SK-N-SH treated with all-trans-retinoic acid at 6 μM for 48 hours (cell line): Measurements from ENCODE around the gene DIP2B.

Experiments
- ATAC-seq: fragments of 200-7000 bp; cut with Tn5 transposase; 3 replicates; pipeline ENCODE4 v1.9.1; 2020; ENCODE audit warnings: mild to moderate bottlenecking, moderate library complexity
- ARNTL ChIP-seq: fragments of 450-650 bp; formaldehyde crosslinking; IDR thresholded peaks from 2 replicates; pipeline ENCODE4 v1.5.0; 2020; ENCODE audit warnings: low read depth, mild to moderate bottlenecking, moderate library complexity, borderline replicate concordance
- BACH2 ChIP-seq: fragments of 250-450 bp; sonication (Bioruptor Pico); IDR thresholded peaks from 2 replicates; pipeline ENCODE4 v1.9.0; 2021; ENCODE audit warnings: mild to moderate bottlenecking, borderline replicate concordance
- CSDC2 ChIP-seq: fragments of 250-450 bp; sonication (Bioruptor Pico); IDR thresholded peaks from 2 replicates; pipeline ENCODE4 v1.5.0; 2020; ENCODE audit warnings: mild to moderate bottlenecking, moderate library complexity
- ESRRG ChIP-seq: fragments of 250-450 bp; sonication (Bioruptor Pico); IDR thresholded peaks from 2 replicates; pipeline ENCODE4 v1.6.1; 2021; ENCODE audit warnings: mild to moderate bottlenecking
- ISL1 ChIP-seq: fragments of 250-450 bp; sonication (Bioruptor Pico); IDR thresholded peaks from 2 replicates; pipeline ENCODE4 v2.1.2; 2022; ENCODE audit warnings: mild to moderate bottlenecking, moderate library complexity
- PPARA ChIP-seq: fragments of 250-450 bp; sonication (Bioruptor Pico); IDR thresholded peaks from 2 replicates; pipeline ENCODE4 v1.5.0; 2020; ENCODE audit warnings: mild to moderate bottlenecking, borderline replicate concordance
- SNAI2 ChIP-seq: fragments of 250-450 bp; sonication (Bioruptor Pico); IDR thresholded peaks from 2 replicates; pipeline ENCODE4 v1.5.0; 2020; ENCODE audit warnings: mild to moderate bottlenecking, moderate library complexity
- TCF4 ChIP-seq: fragments of 250-450 bp; sonication (Bioruptor Pico); IDR thresholded peaks from 2 replicates; pipeline ENCODE4 v1.8.0; 2021; ENCODE audit warnings: mild to moderate bottlenecking, moderate library complexity, borderline replicate concordance
- TOX ChIP-seq: fragments of 250-450 bp; sonication (Bioruptor Pico); IDR thresholded peaks from 2 replicates; pipeline ENCODE4 v1.8.0; 2021; ENCODE audit warnings: mild to moderate bottlenecking, moderate library complexity, borderline replicate concordance
- ZC3H10 ChIP-seq: fragments of 250-450 bp; sonication (Bioruptor Pico); IDR thresholded peaks from 2 replicates; pipeline ENCODE4 v1.5.1; 2021; ENCODE audit warnings: mild to moderate bottlenecking, moderate library complexity
- ZFP3 ChIP-seq: fragments of 250-450 bp; sonication (Bioruptor Pico); IDR thresholded peaks from 2 replicates; pipeline ENCODE4 v1.5.0; 2020; ENCODE audit warnings: mild to moderate bottlenecking, moderate library complexity
- ZFP30 ChIP-seq: fragments of 450-650 bp; formaldehyde crosslinking; IDR thresholded peaks from 2 replicates; pipeline ENCODE4 v1.5.0; 2022; ENCODE audit warnings: mild to moderate bottlenecking, moderate library complexity
- ZNF565 ChIP-seq: fragments of 450-650 bp; formaldehyde crosslinking; conservative IDR thresholded peaks from 2 replicates; pipeline ENCODE4 v1.5.0; 2020; ENCODE audit warnings: low read depth, mild to moderate bottlenecking, moderate library complexity
- ZNF70 ChIP-seq: fragments of 450-650 bp; formaldehyde crosslinking; IDR thresholded peaks from 2 replicates; pipeline ENCODE4 v1.5.0; 2020; ENCODE audit warnings: mild to moderate bottlenecking, moderate library complexity
- ZNF8 ChIP-seq: fragments of 450-650 bp; formaldehyde crosslinking; IDR thresholded peaks from 2 replicates; pipeline ENCODE4 v1.5.0; 2020; ENCODE audit warnings: mild to moderate bottlenecking, moderate library complexity
- TF ChIP-seq, protein P1 (sequence below): fragments of 250-450 bp; sonication (Bioruptor Pico); IDR thresholded peaks from 2 replicates; pipeline ENCODE4 v1.5.1; 2020; ENCODE audit warnings: low read depth, mild to moderate bottlenecking, moderate library complexity
- TF ChIP-seq, protein P2 (sequence below): fragments of 250-450 bp; sonication (Bioruptor Pico); IDR thresholded peaks from 2 replicates; pipeline ENCODE4 v1.5.1; 2021; ENCODE audit warnings: mild to moderate bottlenecking, moderate library complexity
- TF ChIP-seq, protein P3 (sequence below): fragments of 250-450 bp; sonication (Bioruptor Pico); IDR thresholded peaks from 2 replicates; pipeline ENCODE4 v1.5.0; 2020; ENCODE audit warnings: mild to moderate bottlenecking, moderate library complexity
- TF ChIP-seq, protein P4 (sequence below): fragments of 250-450 bp; sonication (Bioruptor Pico); IDR thresholded peaks from 2 replicates; pipeline ENCODE4 v1.8.0; 2021; ENCODE audit warnings: low read depth, mild to moderate bottlenecking, moderate library complexity, borderline replicate concordance
- TF ChIP-seq, protein P5 (sequence below): fragments of 250-450 bp; sonication (Bioruptor Pico); IDR thresholded peaks from 2 replicates; pipeline ENCODE4 v1.8.0; 2020; ENCODE audit warnings: mild to moderate bottlenecking, moderate library complexity, borderline replicate concordance

Gene DIP2B

DNA sequence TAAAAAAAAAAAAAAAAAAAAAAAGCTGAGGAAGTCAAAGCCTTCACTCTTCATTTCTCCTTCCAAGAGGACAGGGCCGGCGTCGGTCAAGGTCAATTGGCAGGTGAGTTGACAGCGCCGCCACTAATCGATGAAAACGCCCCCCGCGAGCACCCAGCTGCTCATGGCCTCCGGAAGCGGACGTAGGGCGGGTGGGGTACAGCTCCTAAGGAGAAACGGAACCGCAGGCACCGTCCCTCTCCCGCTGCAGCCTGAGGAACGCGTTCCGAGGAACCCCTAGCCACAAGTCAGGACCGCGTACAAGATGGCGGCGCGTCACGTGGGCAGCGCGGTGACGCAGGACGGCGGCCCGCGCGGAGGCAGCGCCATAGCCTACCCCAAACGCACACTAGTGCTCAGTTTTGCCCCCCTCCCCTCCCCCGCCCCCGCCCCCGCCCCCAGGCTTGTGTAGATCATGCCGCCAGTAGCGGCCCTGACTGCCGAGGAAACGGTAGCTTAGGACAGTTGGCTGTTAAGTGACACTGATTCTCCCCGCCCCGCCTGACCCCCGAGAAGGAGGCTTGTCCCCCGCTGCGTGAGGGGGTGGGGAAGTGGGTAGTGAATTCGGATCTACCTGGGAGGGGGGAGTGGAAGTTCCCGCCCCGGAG is 259.0 kb downstream of the DIP2B start, which contains the start of gene ATF1:
ATF1 (plus strand) TSS at position 463 of the 647 bp plus-strand sequence. CDS start 16,045 bp downstream, outside the sequence.
- ATAC-seq, result peak; percentile 93
- TF ChIP-seq BACH2 (CRISPR knock-in tag) (no peak), CSDC2 (CRISPR knock-in tag) (no peak), TCF4 (no peak), ARNTL (CRISPR knock-in tag) (no peak), ZNF565 (CRISPR knock-in tag) (0 out of 2 replicates have a peak, but pooled peaks have one; percentile 7)
- TF ChIP-seq, protein P1, sequence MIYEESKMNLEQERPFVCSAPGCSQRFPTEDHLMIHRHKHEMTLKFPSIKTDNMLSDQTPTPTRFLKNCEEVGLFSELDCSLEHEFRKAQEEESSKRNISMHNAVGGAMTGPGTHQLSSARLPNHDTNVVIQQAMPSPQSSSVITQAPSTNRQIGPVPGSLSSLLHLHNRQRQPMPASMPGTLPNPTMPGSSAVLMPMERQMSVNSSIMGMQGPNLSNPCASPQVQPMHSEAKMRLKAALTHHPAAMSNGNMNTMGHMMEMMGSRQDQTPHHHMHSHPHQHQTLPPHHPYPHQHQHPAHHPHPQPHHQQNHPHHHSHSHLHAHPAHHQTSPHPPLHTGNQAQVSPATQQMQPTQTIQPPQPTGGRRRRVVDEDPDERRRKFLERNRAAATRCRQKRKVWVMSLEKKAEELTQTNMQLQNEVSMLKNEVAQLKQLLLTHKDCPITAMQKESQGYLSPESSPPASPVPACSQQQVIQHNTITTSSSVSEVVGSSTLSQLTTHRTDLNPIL (CRISPR knock-in tag), result no peak
- TF ChIP-seq, protein P2, sequence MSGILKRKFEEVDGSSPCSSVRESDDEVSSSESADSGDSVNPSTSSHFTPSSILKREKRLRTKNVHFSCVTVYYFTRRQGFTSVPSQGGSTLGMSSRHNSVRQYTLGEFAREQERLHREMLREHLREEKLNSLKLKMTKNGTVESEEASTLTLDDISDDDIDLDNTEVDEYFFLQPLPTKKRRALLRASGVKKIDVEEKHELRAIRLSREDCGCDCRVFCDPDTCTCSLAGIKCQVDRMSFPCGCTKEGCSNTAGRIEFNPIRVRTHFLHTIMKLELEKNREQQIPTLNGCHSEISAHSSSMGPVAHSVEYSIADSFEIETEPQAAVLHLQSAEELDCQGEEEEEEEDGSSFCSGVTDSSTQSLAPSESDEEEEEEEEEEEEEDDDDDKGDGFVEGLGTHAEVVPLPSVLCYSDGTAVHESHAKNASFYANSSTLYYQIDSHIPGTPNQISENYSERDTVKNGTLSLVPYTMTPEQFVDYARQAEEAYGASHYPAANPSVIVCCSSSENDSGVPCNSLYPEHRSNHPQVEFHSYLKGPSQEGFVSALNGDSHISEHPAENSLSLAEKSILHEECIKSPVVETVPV, result no peak

DNA sequence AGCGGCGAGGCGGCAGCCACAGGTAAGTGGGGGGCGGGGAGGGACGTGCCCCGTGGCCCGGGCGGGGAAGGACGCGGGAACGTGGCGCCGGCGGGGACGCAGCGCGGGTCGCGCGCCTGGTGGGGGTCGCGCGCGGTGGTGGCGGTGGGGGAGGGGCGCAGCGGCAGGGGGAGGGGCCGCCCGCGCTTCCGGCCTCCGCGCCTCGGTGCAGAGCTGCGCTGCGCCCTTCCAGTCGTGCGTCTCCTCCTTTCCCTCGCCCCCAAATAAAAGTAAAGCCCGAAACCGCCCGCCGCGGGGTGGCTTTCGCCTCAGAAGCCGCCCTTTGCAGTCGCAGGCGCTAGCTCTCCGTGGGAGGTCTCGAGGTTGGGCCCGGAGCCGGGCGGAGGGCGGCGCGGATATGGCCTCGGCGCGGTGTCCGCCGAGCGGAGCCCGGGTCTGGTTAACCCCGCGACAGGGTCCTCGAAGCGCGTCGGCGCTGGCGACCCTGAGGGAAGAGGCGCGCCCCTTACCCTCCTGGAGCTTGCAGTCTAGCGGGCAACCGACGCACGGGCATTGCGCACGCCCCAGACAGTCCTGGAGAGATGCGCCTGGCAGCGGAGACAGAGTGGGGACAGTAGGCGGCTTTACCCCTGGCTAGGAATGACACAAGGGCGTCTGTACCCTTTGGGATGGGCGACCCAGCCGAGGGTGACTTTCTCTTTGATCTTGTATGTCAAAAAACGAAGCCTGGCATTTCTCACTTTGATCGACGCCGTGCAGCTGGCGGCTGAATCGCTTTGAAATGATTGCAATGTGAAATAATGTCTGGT is 259.7 kb downstream of the DIP2B start:
- TF ChIP-seq PPARA (CRISPR knock-in tag) (no peak), ZC3H10 (CRISPR knock-in tag) (no peak), TOX (CRISPR knock-in tag) (no peak), ZNF70 (no peak), CSDC2 (CRISPR knock-in tag) (no peak), SNAI2 (no peak), ISL1 (no peak), ESRRG (CRISPR knock-in tag) (no peak), ZNF565 (CRISPR knock-in tag) (no peak), ZFP3 (no peak), TCF4 (no peak; the same call in 1 of the 2 replicates), ZFP30 (CRISPR knock-in tag) (no peak), BACH2 (CRISPR knock-in tag) (no peak), ZNF8 (no peak), ARNTL (CRISPR knock-in tag) (no peak)
- TF ChIP-seq, protein P3, sequence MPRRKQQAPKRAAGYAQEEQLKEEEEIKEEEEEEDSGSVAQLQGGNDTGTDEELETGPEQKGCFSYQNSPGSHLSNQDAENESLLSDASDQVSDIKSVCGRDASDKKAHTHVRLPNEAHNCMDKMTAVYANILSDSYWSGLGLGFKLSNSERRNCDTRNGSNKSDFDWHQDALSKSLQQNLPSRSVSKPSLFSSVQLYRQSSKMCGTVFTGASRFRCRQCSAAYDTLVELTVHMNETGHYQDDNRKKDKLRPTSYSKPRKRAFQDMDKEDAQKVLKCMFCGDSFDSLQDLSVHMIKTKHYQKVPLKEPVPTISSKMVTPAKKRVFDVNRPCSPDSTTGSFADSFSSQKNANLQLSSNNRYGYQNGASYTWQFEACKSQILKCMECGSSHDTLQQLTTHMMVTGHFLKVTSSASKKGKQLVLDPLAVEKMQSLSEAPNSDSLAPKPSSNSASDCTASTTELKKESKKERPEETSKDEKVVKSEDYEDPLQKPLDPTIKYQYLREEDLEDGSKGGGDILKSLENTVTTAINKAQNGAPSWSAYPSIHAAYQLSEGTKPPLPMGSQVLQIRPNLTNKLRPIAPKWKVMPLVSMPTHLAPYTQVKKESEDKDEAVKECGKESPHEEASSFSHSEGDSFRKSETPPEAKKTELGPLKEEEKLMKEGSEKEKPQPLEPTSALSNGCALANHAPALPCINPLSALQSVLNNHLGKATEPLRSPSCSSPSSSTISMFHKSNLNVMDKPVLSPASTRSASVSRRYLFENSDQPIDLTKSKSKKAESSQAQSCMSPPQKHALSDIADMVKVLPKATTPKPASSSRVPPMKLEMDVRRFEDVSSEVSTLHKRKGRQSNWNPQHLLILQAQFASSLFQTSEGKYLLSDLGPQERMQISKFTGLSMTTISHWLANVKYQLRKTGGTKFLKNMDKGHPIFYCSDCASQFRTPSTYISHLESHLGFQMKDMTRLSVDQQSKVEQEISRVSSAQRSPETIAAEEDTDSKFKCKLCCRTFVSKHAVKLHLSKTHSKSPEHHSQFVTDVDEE (CRISPR knock-in tag), result no peak
- TF ChIP-seq, protein P1 (CRISPR knock-in tag), result no peak
- TF ChIP-seq, protein P2, result no peak
- TF ChIP-seq, protein P4, sequence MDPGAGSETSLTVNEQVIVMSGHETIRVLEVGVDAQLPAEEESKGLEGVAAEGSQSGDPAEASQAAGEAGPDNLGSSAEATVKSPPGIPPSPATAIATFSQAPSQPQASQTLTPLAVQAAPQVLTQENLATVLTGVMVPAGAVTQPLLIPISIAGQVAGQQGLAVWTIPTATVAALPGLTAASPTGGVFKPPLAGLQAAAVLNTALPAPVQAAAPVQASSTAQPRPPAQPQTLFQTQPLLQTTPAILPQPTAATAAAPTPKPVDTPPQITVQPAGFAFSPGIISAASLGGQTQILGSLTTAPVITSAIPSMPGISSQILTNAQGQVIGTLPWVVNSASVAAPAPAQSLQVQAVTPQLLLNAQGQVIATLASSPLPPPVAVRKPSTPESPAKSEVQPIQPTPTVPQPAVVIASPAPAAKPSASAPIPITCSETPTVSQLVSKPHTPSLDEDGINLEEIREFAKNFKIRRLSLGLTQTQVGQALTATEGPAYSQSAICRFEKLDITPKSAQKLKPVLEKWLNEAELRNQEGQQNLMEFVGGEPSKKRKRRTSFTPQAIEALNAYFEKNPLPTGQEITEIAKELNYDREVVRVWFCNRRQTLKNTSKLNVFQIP (CRISPR knock-in tag), result no peak
- TF ChIP-seq, protein P5, sequence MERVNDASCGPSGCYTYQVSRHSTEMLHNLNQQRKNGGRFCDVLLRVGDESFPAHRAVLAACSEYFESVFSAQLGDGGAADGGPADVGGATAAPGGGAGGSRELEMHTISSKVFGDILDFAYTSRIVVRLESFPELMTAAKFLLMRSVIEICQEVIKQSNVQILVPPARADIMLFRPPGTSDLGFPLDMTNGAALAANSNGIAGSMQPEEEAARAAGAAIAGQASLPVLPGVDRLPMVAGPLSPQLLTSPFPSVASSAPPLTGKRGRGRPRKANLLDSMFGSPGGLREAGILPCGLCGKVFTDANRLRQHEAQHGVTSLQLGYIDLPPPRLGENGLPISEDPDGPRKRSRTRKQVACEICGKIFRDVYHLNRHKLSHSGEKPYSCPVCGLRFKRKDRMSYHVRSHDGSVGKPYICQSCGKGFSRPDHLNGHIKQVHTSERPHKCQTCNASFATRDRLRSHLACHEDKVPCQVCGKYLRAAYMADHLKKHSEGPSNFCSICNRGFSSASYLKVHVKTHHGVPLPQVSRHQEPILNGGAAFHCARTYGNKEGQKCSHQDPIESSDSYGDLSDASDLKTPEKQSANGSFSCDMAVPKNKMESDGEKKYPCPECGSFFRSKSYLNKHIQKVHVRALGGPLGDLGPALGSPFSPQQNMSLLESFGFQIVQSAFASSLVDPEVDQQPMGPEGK (CRISPR knock-in tag), result no peak
- ATAC-seq, result peak; percentile 72
